NB4 (cell line): ENCODE measurements around the gene IRF3.

Experiments
- CTCF ChIP-seq: IDR thresholded peaks from one replicate; pipeline ENCODE4 v1.5.1; 2012; ENCODE audit warnings: low read depth, low read length
- MYC ChIP-seq: IDR thresholded peaks from 2 replicates; pipeline ENCODE4 v1.6.1; 2011; ENCODE audit warnings: low read depth, low read length
- POLR2A ChIP-seq: IDR thresholded peaks from 2 replicates; pipeline ENCODE4 v1.6.1; 2011; ENCODE audit warnings: mild to moderate bottlenecking; ENCODE audit not compliant: insufficient read length; ENCODE audit errors: extremely low read depth
- TF ChIP-seq, protein P1 (sequence below): IDR thresholded peaks from 2 replicates; pipeline ENCODE4 v1.6.1; 2011; ENCODE audit warnings: low read depth, low read length

DNA sequence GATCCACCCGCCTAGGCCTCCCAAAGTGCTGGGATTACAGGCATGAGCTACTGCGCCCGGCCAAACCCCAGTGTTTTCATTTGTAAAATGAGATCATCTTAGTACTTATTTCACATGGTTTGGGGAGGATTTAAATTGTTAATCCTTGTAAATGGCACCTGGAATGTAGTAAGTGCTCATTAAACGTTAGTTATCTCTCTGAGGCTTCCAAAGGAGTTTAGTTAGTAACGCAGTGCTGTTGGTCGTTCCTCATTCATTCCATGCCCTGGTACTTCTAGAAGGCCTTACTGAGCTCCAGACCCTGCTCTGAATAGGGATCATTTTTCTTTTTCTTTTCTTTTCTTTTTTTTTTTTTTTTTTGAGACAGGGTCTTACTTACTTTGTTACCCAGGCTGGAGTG lies 30.5 kb upstream of the IRF3 start:
- no peak for TF ChIP-seq POLR2A
- no peak for TF ChIP-seq CTCF
- TF ChIP-seq, protein P1, sequence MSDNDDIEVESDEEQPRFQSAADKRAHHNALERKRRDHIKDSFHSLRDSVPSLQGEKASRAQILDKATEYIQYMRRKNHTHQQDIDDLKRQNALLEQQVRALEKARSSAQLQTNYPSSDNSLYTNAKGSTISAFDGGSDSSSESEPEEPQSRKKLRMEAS, result no peak
- TF ChIP-seq MYC, result no peak
